ENCODE data around the gene SLC6A2. TPM values are rescaled to one million over a fixed set of nuclear protein-coding genes. Genes with fewer than 3 reads are reported as not detected.
"Not testable (repeated sequence)": the region's sequence is repeated elsewhere in the genome, so short reads cannot be mapped to it uniquely, and the experiment has no call there.

Gene SLC6A2
- total RNA-seq: 4.1 TPM

- DNase-seq: no peak
Measured at GRCh38 chr16:55655897-55656681, at the start of gene SLC6A2. Gene SLC6A2, plus strand, starts transcription at chr16:55655988. Its CDS starts 707 bp downstream, at chr16:55656695.

DNA sequence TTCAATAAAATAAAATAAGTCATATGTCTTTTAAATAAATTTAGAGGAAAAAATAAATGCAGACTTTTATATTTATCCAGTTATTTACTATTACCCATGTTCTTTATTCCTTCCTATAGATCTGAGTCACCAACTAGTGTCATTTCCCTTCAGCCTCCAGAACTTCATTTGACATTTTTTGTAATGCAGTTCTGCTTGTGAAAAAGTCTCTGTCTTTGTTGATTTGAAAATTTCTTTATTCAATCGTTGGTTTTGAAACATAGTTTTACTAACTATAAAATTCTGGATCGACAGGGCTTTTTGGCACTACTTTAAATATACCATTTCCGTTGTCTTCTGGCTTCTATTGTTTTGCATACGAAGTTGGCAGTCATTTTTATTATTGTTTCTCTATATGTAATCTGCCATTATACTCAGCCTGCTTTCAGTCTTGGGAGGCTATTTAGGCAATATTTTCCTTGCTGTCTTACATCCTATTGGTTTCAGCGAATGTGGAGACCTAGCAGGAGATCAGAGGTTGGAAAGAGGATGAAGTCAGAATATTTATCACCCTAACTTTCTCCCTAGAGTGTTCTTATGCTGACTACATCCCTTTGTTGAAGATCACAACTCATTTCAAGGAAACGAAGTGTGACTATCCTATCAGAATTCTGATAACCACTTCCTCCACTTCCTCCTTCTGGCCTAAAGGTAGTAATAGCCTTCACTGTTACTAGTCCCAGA lies 42.0 kb upstream of the SLC6A2 start:
- DNase-seq: no peak

- DNase-seq: no peak
Measured at GRCh38 chr16:55615071-55615470, 40.7 kb upstream of the SLC6A2 start.

DNA sequence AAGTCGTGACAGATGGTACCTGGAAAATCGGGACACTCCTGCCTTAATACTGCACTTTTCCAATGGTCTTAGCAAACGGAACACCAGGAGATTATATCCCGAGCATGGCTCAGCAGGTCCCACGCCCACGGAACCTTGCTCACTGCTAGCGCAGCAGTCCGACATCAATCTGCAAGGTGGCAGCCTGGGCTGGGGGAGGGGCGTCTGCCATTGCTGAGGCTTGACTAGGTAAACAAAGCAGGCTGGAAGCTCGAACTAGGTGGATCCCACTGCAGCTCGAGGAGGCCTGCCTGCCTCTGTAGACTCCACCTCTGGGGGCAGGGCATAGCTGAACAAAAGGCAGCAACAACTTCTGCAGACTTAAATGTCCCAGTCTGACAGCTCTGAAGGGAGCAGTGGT lies 40.1 kb upstream of the SLC6A2 start:
- not testable (repeated sequence) for DNase-seq

DNA sequence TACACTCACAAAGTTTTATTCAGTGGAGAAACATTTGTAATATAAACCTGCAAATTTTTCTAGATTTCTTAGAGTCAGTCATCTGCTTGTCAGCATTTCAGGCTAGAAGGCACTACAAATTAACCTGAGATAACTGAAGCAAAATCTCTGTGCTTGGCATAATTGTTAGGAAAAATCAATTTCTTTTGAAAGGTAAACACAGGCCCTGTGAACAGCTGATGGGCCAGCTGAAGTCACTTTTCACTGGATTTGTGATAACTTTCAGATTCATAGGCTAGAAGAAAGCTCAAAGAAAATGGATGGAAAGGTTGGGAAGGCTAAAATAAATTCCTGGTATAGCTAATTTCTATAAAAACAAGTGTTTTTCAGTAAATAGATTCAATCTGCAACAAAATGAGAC lies 34.0 kb upstream of the SLC6A2 start:
- DNase-seq: no peak

DNA sequence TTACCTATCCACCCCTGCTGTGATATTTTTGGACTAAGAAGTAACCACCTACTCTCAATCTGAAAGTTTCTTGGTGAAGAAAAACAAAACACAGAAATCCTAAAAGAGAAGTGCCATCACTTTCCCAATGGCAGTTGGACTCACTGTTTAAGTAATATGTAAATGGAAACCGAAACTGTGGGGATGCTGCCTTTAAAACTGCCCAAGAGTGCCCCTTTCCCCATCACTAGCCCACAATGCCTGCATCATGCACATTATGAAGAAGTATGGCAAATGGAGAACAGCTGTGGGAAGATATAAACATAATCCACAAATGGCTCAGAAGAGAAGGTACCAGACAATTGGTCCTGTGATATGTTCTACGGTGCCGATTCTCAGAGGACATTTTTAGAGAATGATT lies 33.5 kb upstream of the SLC6A2 start:
- no peak for DNase-seq

DNA sequence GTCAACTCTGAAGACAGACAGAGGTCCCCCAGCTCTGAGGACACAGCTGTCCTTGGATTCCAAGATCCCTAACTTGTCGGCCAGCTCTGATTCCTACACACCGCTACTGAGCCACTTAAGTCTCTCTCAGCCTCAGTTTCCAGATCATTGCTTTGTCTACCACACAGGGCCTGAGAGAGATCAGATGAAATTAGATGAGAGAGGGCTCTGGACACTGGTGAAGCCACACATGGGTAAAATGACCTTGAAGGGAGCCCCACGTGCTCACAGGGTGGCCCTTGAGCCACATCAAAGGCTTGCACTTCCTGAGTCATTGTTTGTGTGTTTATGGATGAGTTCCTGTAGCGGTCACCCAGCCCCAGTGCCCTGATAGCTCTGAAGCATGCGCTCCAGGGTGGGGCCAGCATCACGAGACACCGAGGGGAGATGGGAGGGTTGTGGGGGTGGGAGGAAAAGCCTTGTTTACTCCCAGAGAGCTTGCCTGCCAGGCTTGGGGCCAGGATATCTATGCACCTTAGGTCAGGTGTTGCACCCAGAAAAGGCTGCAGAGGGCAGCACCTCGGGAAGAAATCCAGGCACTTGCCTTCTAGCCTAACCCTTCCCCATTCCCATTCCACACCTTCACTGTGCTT lies 32.7 kb upstream of the SLC6A2 start:
- DNase-seq: no peak

GRCh38 chr16:55623640-55624039 lies 32.1 kb upstream of the SLC6A2 start:
- DNase-seq: no peak

DNA sequence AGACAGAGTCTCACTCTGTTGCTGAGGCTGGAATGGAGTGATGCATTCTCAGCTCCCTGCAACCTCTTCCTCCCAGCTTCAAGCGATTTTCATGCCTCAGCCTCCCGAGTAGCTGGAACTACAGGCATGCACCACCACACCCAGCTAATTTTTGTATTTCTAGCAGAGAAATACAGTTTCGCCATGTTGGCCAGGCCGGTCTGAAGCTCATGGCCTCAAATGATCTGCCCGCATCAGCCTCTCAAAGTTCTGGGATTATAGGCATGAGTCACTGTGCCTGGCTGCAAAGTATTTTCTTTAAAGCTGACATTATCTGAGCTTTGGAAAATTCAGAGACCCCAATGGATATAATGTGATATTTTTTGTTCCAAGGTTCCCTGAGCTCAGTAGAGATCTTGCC lies 31.1 kb upstream of the SLC6A2 start:
- DNase-seq: no peak

DNA sequence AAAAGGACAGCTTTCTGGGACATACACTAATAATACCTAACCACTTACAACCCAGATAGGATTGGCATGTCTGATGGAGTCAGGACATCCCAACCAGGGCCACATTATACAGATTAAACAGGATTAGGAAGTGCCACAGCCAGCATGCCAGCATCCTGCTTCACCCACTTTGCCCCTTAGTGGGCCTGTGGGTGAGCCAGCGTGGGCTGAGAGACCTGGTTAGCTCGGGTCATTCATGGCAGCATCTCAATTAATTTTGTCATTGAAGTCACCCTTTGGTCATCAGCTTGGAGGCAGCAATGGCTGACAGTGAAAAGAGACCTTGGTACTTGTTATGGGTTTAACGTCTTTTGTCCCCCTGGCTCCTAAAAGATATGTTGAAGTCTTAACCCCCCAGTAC lies 29.9 kb upstream of the SLC6A2 start:
- DNase-seq: no peak

- DNase-seq: no peak
Measured at GRCh38 chr16:55628306-55628968, 27.4 kb upstream of the SLC6A2 start.

DNA sequence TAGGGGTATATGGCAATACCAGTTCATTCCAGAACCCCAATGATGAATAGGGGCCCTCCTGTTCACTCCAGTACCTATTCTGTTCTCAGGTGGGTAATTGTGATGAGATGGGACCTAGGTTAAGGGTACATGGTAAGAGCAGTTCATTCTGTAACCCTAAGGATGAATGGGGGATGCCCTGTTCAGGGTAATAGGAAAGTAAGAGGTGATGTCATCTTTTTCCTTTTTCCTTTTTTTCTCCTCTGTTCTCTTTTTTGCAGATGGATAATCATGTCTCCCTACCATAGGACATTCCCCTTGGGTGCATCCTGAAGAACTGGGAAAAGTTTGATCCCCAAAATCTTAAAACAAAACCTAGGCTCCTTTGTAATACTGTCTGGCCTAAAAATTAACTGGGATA lies 25.0 kb upstream of the SLC6A2 start:
- no peak for DNase-seq

GRCh38 chr16:55632259-55632658 lies 23.5 kb upstream of the SLC6A2 start:
- no peak for DNase-seq

GRCh38 chr16:55634193-55634592 lies 21.6 kb upstream of the SLC6A2 start:
- DNase-seq: no peak

GRCh38 chr16:55638256-55638655 lies 17.5 kb upstream of the SLC6A2 start:
- DNase-seq: no peak

GRCh38 chr16:55640701-55641327 lies 15.0 kb upstream of the SLC6A2 start:
- DNase-seq: no peak

GRCh38 chr16:55641430-55642056 lies 14.2 kb upstream of the SLC6A2 start:
- DNase-seq: peak; percentile 51

- DNase-seq: peak; percentile 34
Measured at GRCh38 chr16:55642611-55643010, 13.2 kb upstream of the SLC6A2 start.

DNA sequence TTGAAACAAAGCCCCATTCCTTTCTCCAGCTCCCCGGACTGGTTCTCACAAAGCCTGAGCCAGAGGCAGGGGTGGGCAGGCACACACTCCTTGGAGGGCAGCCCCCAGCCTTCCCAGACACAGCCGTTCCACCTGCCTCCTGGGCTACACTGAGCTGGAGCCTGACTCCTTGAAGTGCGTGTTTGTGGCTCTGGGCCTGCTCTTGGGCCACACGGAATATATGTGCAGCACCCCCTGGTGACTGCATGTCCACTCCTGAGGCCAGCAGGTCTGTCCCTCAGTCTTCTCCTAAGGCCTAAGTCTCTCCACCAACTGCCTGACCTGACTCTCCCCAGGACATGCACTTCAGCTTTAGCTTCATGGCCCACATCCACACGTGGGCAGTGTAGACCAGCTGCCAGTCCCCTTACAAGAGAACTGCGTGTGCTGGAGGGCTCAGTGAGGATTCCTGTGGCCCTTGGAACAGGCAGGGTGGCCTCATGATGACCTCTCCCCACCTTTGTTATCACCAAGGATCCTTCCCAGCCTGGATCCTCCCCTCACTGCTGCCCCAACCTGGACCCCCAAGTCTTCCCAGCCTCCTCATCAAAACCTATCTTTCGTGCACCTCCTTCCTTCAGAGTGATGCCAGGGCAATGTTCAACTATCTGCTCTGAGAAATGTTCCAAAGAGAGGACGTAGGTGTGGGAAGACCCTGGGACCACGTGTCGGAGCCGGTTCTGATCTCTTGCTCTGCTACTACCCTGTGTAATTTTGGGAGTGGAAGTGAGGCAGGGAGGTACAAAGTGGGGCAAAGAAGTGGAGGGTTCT lies 12.4 kb upstream of the SLC6A2 start:
- DNase-seq: no peak

DNA sequence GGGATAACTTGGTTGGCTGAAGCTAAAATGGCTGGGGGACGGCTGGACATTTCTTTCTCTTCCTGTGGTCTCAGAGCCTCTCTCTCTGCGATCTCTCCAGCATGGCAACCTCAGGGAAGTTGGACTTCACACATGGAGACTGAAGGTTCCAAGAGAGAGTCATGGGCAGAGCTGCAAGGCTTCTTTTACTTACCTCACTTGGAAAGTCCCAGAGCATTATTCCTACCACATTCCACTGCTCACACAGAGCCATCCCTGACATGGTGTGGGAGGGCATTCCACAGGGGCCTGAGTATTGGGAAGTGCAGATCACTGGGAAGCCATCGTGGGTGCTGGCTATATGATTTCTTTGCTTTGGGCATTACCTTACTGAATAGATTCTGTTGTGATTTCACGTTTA lies 9.8 kb upstream of the SLC6A2 start:
- no peak for DNase-seq

GRCh38 chr16:55647343-55647742 lies 8.4 kb upstream of the SLC6A2 start:
- no peak for DNase-seq

All from skin of body (tissue), 2 donors.